ENCODE measurements around the gene ESPN.
A peak's percentile ranks its signal among the peaks of the same experiment; 100 is the strongest.

ESPN gene

GRCh38 chr1:6468729-6469461 is 44.3 kb downstream of the ESPN start:
- H3K36me3 Mint-ChIP-seq (ENCODE audit: insufficient read depth), result peaks cover 3% of the 10 kb centered on the region
- no peak overlapping the region for H3K27ac Mint-ChIP-seq (ENCODE audit: low read depth)
- ATAC-seq (replicated peaks; ENCODE audit: extremely low read depth, poor library complexity, severe bottlenecking), result no peak
- no peaks in the 10 kb centered on the region for H3K9me3 Mint-ChIP-seq
- no peak overlapping the region for H3K4me3 Mint-ChIP-seq
- H3K27me3 Mint-ChIP-seq, result peaks cover 10% of the 10 kb centered on the region
- no peak for DNase-seq (ENCODE audit: low spot score in 2 of 2)
- peaks cover 9% of the 10 kb centered on the region for H3K4me1 Mint-ChIP-seq

- no peak for DNase-seq (ENCODE audit: low spot score in 2 of 2)
- H3K4me3 Mint-ChIP-seq, result no peak overlapping the region
- no peak for ATAC-seq (replicated peaks; ENCODE audit: extremely low read depth, poor library complexity, severe bottlenecking)
- H3K36me3 Mint-ChIP-seq (ENCODE audit: insufficient read depth), result no peaks in the 10 kb centered on the region
- H3K27me3 Mint-ChIP-seq, result no peaks in the 10 kb centered on the region
- no peaks in the 10 kb centered on the region for H3K9me3 Mint-ChIP-seq
- H3K27ac Mint-ChIP-seq (ENCODE audit: low read depth), result no peak overlapping the region
- H3K4me1 Mint-ChIP-seq, result peaks cover 3% of the 10 kb centered on the region
These were observed 45.8 kb downstream of the ESPN start for GRCh38 chr1:6470132-6471085.

- Mint-ChIP-seq H3K4me1 (peaks cover 9% of the 10 kb centered on the region), H3K4me3 (no peak overlapping the region), H3K27me3 (no peaks in the 10 kb centered on the region), H3K27ac (ENCODE audit: low read depth) (no peak overlapping the region), H3K9me3 (no peaks in the 10 kb centered on the region), H3K36me3 (ENCODE audit: insufficient read depth) (no peaks in the 10 kb centered on the region)
- DNase-seq (ENCODE audit: low spot score in 2 of 2), result no peak
- ATAC-seq (replicated peaks; ENCODE audit: extremely low read depth, poor library complexity, severe bottlenecking), result no peak
These were observed 46.8 kb downstream of the ESPN start for GRCh38 chr1:6471086-6471969.

- H3K27ac Mint-ChIP-seq (ENCODE audit: low read depth), result no peak overlapping the region
- no peaks in the 10 kb centered on the region for H3K27me3 Mint-ChIP-seq
- H3K4me3 Mint-ChIP-seq, result no peak overlapping the region
- ATAC-seq (replicated peaks; ENCODE audit: extremely low read depth, poor library complexity, severe bottlenecking), result no peak
- DNase-seq (ENCODE audit: low spot score in 2 of 2), result no peak
- no peaks in the 10 kb centered on the region for H3K36me3 Mint-ChIP-seq (ENCODE audit: insufficient read depth)
- peaks cover 9% of the 10 kb centered on the region for H3K4me1 Mint-ChIP-seq
- H3K9me3 Mint-ChIP-seq, result no peaks in the 10 kb centered on the region
These were observed 47.4 kb downstream of the ESPN start for GRCh38 chr1:6471970-6472368.

GRCh38 chr1:6472391-6472790 is 47.8 kb downstream of the ESPN start:
- Mint-ChIP-seq H3K27ac (ENCODE audit: low read depth) (no peak overlapping the region), H3K4me1 (peaks cover 9% of the 10 kb centered on the region), H3K4me3 (no peak overlapping the region), H3K27me3 (no peaks in the 10 kb centered on the region), H3K9me3 (no peaks in the 10 kb centered on the region), H3K36me3 (ENCODE audit: insufficient read depth) (no peaks in the 10 kb centered on the region)
- DNase-seq (ENCODE audit: low spot score in 2 of 2) (no peak), ATAC-seq (replicated peaks; ENCODE audit: extremely low read depth, poor library complexity, severe bottlenecking) (no peak)

- H3K9me3 Mint-ChIP-seq, result no peaks in the 10 kb centered on the region
- no peaks in the 10 kb centered on the region for H3K36me3 Mint-ChIP-seq (ENCODE audit: insufficient read depth)
- no peak overlapping the region for H3K4me3 Mint-ChIP-seq
- ATAC-seq (replicated peaks; ENCODE audit: extremely low read depth, poor library complexity, severe bottlenecking) (no peak), DNase-seq (ENCODE audit: low spot score in 2 of 2) (no peak)
- peaks cover 9% of the 10 kb centered on the region for H3K4me1 Mint-ChIP-seq
- H3K27ac Mint-ChIP-seq (ENCODE audit: low read depth), result no peak overlapping the region
- H3K27me3 Mint-ChIP-seq, result no peaks in the 10 kb centered on the region
These were observed 48.6 kb downstream of the ESPN start for GRCh38 chr1:6473156-6473555.

- Mint-ChIP-seq H3K9me3 (no peaks in the 10 kb centered on the region), H3K4me1 (peaks cover 9% of the 10 kb centered on the region), H3K27me3 (no peaks in the 10 kb centered on the region), H3K27ac (ENCODE audit: low read depth) (no peak overlapping the region), H3K4me3 (no peak overlapping the region), H3K36me3 (ENCODE audit: insufficient read depth) (no peaks in the 10 kb centered on the region)
- ATAC-seq (replicated peaks; ENCODE audit: extremely low read depth, poor library complexity, severe bottlenecking) (no peak), DNase-seq (ENCODE audit: low spot score in 2 of 2) (no peak)
These were observed 49.6 kb downstream of the ESPN start for GRCh38 chr1:6473974-6474814.

GRCh38 chr1:6474815-6475282 is 50.3 kb downstream of the ESPN start:
- H3K27ac Mint-ChIP-seq (ENCODE audit: low read depth), result no peak overlapping the region
- ATAC-seq (replicated peaks; ENCODE audit: extremely low read depth, poor library complexity, severe bottlenecking) (no peak), DNase-seq (ENCODE audit: low spot score in 2 of 2) (no peak)
- no peaks in the 10 kb centered on the region for H3K36me3 Mint-ChIP-seq (ENCODE audit: insufficient read depth)
- H3K27me3 Mint-ChIP-seq, result no peaks in the 10 kb centered on the region
- H3K9me3 Mint-ChIP-seq, result no peaks in the 10 kb centered on the region
- no peak overlapping the region for H3K4me3 Mint-ChIP-seq
- H3K4me1 Mint-ChIP-seq, result peaks cover 9% of the 10 kb centered on the region

- ATAC-seq (replicated peaks; ENCODE audit: extremely low read depth, poor library complexity, severe bottlenecking), result peak; percentile 83
- Mint-ChIP-seq H3K4me1 (peaks cover 9% of the 10 kb centered on the region), H3K9me3 (no peaks in the 10 kb centered on the region), H3K27me3 (no peaks in the 10 kb centered on the region), H3K36me3 (ENCODE audit: insufficient read depth) (no peaks in the 10 kb centered on the region), H3K4me3 (no peak overlapping the region), H3K27ac (ENCODE audit: low read depth) (no peak overlapping the region)
- DNase-seq (ENCODE audit: low spot score in 2 of 2), result peak; percentile 63 to 80
These were observed 51.0 kb downstream of the ESPN start for GRCh38 chr1:6475381-6476133.

GRCh38 chr1:6476483-6476882 is 51.9 kb downstream of the ESPN start:
- H3K27me3 Mint-ChIP-seq, result no peaks in the 10 kb centered on the region
- no peaks in the 10 kb centered on the region for H3K36me3 Mint-ChIP-seq (ENCODE audit: insufficient read depth)
- H3K4me1 Mint-ChIP-seq, result peaks cover 9% of the 10 kb centered on the region
- H3K27ac Mint-ChIP-seq (ENCODE audit: low read depth), result no peak overlapping the region
- no peaks in the 10 kb centered on the region for H3K9me3 Mint-ChIP-seq
- no peak for DNase-seq (ENCODE audit: low spot score in 2 of 2)
- ATAC-seq (replicated peaks; ENCODE audit: extremely low read depth, poor library complexity, severe bottlenecking), result no peak
- H3K4me3 Mint-ChIP-seq, result no peak overlapping the region

All from central memory CD8-positive, alpha-beta T cell (primary cell).